Measurements from ENCODE around the gene SDHB.

SDHB gene

DNA sequence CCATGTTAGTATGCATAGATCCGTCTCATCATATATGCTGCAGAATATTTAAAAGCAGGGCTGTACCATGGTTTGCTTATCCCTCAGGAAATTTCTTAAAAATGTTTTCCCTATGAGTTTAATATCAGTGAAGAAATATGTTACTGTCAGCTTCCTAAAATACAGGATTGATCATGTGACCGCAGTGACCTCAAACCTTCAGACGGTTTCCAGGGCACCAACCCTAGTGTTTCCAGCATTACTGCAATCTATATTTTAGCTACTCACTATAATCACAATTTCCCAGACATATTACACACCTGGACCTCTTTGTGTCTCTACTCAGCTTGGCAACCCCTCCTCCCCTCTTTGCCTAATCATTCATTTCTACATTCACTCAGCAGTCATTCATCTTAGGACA, 7.7 kb upstream of the SDHB start:
- no peak for DNase-seq (ENCODE audit: low read depth)
- H3K4me3 ChIP-seq (ENCODE audit: control insufficient read depth, low read depth, low read length), result no peak overlapping the region
- TF ChIP-seq, protein P1, sequence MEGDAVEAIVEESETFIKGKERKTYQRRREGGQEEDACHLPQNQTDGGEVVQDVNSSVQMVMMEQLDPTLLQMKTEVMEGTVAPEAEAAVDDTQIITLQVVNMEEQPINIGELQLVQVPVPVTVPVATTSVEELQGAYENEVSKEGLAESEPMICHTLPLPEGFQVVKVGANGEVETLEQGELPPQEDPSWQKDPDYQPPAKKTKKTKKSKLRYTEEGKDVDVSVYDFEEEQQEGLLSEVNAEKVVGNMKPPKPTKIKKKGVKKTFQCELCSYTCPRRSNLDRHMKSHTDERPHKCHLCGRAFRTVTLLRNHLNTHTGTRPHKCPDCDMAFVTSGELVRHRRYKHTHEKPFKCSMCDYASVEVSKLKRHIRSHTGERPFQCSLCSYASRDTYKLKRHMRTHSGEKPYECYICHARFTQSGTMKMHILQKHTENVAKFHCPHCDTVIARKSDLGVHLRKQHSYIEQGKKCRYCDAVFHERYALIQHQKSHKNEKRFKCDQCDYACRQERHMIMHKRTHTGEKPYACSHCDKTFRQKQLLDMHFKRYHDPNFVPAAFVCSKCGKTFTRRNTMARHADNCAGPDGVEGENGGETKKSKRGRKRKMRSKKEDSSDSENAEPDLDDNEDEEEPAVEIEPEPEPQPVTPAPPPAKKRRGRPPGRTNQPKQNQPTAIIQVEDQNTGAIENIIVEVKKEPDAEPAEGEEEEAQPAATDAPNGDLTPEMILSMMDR (conservative IDR thresholded peaks at IDR 0.05; ENCODE audit: control insufficient read depth, insufficient read depth, low read depth, low read length), result no peak

DNA sequence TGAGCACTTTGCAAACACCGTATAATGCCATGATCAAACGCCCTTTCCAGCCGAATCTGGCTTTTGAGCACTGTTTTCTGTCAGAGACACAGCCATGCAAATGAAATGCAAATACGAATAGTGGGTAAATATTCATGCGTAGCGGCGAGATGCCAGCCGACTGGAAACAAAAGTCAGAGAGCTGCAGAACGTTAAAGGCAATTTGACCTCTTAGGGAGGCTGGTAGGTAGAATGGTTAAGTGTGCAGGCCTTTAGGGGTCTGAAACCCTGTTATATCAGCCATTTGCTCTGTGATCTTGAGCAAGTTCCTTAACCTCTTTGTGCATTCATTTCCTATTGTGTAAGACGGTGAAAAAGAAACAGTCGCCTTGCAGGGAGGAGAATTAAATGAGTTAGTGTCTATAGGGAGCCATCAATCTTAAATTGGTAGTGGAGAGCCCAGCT, 6.5 kb upstream of the SDHB start:
- peak; percentile 47 for DNase-seq (ENCODE audit: low read depth)
- no peak overlapping the region for H3K4me3 ChIP-seq (ENCODE audit: control insufficient read depth, low read depth, low read length)
- TF ChIP-seq, protein P1 (conservative IDR thresholded peaks at IDR 0.05; ENCODE audit: control insufficient read depth, insufficient read depth, low read depth, low read length), result no peak

DNA sequence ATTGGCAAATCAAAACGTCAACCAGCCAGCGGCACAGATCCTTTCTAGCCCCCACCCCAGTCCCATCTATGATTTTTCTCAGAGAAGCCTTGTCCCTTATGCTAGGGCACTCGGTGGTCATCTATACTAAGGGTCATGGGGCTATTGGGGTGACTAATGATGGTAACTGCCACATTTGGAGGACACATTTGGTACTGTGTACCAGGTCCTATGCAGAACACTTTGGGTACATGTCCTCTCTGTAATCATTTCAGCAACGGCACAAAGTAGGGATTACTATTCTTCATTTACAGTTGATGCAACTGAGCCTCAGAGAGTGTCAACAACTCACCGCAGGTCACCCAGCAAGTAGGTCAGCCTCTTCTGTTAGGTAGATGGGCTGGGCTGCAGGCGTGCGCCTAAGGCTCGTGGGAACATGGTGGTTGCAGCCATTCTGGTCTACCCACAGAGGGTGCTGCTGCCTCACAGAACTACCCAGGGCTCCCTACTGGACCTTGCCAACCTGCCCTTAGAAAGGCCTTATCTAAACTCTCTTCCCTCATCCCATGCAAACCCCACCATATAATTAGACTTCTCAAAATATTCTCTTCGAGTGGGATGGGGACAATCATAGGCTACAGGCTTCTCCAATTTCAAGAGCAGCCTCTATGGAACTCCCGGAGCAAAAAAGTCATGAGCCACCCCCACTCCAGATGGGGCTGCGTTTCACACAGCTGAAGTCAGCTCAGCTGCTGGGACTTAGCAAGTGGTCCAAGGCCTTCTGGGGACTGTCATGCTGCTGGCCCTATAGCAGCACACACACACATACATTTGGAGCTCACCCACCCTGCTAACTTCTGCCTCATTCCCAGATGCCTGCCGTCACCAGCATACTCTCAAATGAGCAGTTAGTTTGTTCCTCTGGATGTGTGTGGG, 5.8 kb upstream of the SDHB start:
- TF ChIP-seq, protein P1 (conservative IDR thresholded peaks at IDR 0.05; ENCODE audit: control insufficient read depth, insufficient read depth, low read depth, low read length), result peak; percentile 75
- peak; percentile 70 for DNase-seq (ENCODE audit: low read depth)
- H3K4me3 ChIP-seq (ENCODE audit: control insufficient read depth, low read depth, low read length), result no peak overlapping the region

DNA sequence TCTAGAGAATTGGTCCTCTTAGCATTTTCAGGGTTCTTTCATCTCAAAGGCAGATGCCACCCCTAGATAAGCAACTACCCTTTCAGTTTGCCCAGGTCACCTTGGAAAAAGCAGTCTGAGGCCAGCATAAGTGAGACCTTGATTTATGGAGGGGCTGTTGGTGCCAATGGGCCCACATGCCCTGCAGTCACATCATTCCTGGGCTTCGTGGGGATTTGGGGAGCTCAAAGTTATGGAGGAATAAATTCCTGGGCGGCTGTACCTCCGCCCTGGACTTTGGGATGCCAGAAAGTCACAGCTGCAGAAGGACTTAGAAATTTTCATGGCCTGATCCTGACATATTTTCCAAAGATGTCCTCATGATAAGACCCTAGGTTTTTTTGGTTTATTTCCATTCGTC, 2.7 kb upstream of the SDHB start:
- TF ChIP-seq, protein P1 (conservative IDR thresholded peaks at IDR 0.05; ENCODE audit: control insufficient read depth, insufficient read depth, low read depth, low read length), result no peak
- DNase-seq (ENCODE audit: low read depth), result no peak
- no peak overlapping the region for H3K4me3 ChIP-seq (ENCODE audit: control insufficient read depth, low read depth, low read length)

DNA sequence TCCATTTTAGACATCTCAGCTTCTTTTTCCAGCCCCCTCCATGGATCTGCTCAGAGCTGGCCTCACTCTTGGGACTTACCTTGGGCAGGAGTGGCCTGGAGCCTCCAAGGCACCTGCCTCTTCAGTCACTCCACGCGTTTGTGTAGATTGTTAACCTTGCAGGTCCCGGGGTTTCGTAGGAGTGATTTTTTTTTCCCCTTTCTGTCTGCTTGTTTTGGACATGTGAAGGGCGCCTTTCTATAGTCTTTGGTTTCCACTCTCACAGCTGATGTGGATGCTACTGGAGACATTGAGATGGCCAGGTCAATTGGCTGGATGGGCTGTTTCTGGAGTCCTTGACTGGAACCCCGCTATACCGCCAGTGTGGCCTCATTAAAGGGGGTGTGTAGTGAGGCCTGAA, 2.0 kb upstream of the SDHB start:
- TF ChIP-seq, protein P1 (conservative IDR thresholded peaks at IDR 0.05; ENCODE audit: control insufficient read depth, insufficient read depth, low read depth, low read length), result no peak
- DNase-seq (ENCODE audit: low read depth), result no peak
- H3K4me3 ChIP-seq (ENCODE audit: control insufficient read depth, low read depth, low read length), result no peak overlapping the region

DNA sequence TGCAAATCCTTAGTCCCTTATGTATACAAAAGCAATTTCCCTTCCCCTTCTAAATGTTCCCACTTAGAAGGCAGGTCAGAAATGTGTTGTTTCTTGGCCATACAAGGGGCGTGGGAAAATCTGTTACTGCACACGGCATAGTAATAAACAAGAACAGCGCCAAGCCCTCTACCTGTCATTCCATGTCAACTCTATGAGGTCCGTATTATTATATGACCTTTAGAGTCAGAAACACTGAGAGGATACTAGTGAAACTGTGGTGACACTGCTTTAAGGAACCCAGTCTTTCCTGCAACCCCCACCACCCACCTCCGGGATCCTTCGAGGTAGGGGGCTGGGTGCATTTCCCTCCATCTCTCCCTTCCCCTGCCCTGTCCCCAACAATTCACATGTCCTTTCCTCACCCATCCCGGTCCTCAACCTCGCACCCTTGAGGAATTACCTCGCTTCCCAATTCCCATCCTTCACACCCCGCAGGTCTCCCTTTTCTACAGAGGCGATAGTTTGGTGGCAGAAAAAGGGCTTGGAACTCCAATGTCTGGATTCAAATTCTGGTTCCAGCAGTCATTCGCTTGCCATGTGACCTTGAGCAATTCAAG, 647 bp downstream of the SDHB start:
- DNase-seq (ENCODE audit: low read depth), result no peak
- peak overlapping the region; percentile 100 for H3K4me3 ChIP-seq (ENCODE audit: control insufficient read depth, low read depth, low read length)
- TF ChIP-seq, protein P1 (conservative IDR thresholded peaks at IDR 0.05; ENCODE audit: control insufficient read depth, insufficient read depth, low read depth, low read length), result no peak
